CD4-positive, alpha-beta memory T cell (primary cell): ENCODE data around the gene DLD. TPM values are rescaled to one million over a fixed set of nuclear protein-coding genes. Genes with fewer than 3 reads are reported as not detected.
A peak's percentile ranks its signal among the peaks of the same experiment; 100 is the strongest.

Experiments used
- CTCF ChIA-PET: fragments of 350-600 bp; sonication (Branson Sonifier 250); formaldehyde crosslinking; loops from one replicate; lab custom pipeline; 2021; ENCODE audit warnings: inconsistent platforms; ENCODE audit not compliant: partially characterized antibody; lab: Charles Lee
- POLR2A ChIA-PET: fragments of 350-600 bp; sonication (Branson Sonifier 250); formaldehyde crosslinking; loops from one replicate; lab custom pipeline; 2021; ENCODE audit not compliant: partially characterized antibody; lab: Charles Lee
- DNase-seq, 5 donors: peaks; one replicate each; pipeline versions ENCODE4 v3.0.0 to v3.0.0-alpha.2; 2020 to 2022; ENCODE audit warnings: mixed read lengths in 1 of 5
- H3K27ac ChIP-seq: one replicate; pipeline ENCODE4 v1.7.0; 2013; ENCODE audit warnings: low read depth, low read length
- H3K27me3 ChIP-seq: 2 replicates; pipeline ENCODE4 v1.7.0; 2013; ENCODE audit warnings: mild to moderate bottlenecking, low read length, moderate library complexity; ENCODE audit not compliant: insufficient read depth
- H3K36me3 ChIP-seq: 2 replicates; pipeline ENCODE4 v1.7.0; 2013; ENCODE audit warnings: mild to moderate bottlenecking, low read length, moderate library complexity; ENCODE audit not compliant: insufficient read depth
- H3K4me1 ChIP-seq: 2 replicates; pipeline ENCODE4 v1.7.0; 2013; ENCODE audit warnings: mild to moderate bottlenecking, low read length, moderate library complexity; ENCODE audit not compliant: insufficient read depth
- H3K4me3 ChIP-seq, 2 donors: one replicate each; pipeline ENCODE4 v1.7.0; 2013; ENCODE audit warnings: low read length in 2 of 2, mild to moderate bottlenecking in 1 of 2
- H3K9me3 ChIP-seq, 2 donors: one replicate each; pipeline ENCODE4 v1.7.0; 2013; ENCODE audit warnings: low read length in 2 of 2, control low read depth in 1 of 2; ENCODE audit not compliant: control insufficient read depth in 1 of 2
- H3K27ac Mint-ChIP-seq, 7 donors: one replicate each; pipeline ENCODE4 v1.8.0; 2020 to 2021; ENCODE audit warnings: mixed read lengths in 7 of 7, mild to moderate bottlenecking in 6 of 7, inconsistent platforms in 3 of 7, moderate library complexity in 3 of 7
- H3K27me3 Mint-ChIP-seq, 2 donors: one replicate each; pipeline ENCODE4 v1.8.0; 2020 to 2021; ENCODE audit warnings: mixed read lengths in 2 of 2
- H3K36me3 Mint-ChIP-seq, 2 donors: one replicate each; pipeline ENCODE4 v1.8.0; 2020 to 2021; ENCODE audit warnings: mixed read lengths in 2 of 2, inconsistent platforms in 1 of 2, mild to moderate bottlenecking in 1 of 2
- H3K4me1 Mint-ChIP-seq, 4 donors: one replicate each; pipeline ENCODE4 v1.8.0; 2020 to 2021; ENCODE audit warnings: mixed read lengths in 4 of 4, mild to moderate bottlenecking in 1 of 4
- H3K4me3 Mint-ChIP-seq, 8 donors: one replicate each; pipeline ENCODE4 v1.8.0; 2020 to 2021; ENCODE audit warnings: mixed read lengths in 8 of 8, mild to moderate bottlenecking in 7 of 8, moderate library complexity in 6 of 8, inconsistent platforms in 3 of 8
- H3K9me3 Mint-ChIP-seq, 8 donors: one replicate each; pipeline ENCODE4 v1.8.0; 2020 to 2021; ENCODE audit warnings: mixed read lengths in 8 of 8, mild to moderate bottlenecking in 5 of 8, inconsistent platforms in 3 of 8, moderate library complexity in 1 of 8
- intact Hi-C: fragments of 100-400 bp; cut with micrococcal nuclease; formaldehyde crosslinking; loops from one replicate; pipeline ENCODE4 v1.15.1; 2023
- polyA plus RNA-seq, 2 donors: library from polyadenylated mRNA; unstranded; fragments of 300-500 nt; fragmentation: Illumina TruSeq; gene quantifications; one replicate each; pipeline ENCODE4 v1.2.3, GENCODE V29; 2021
- total RNA-seq, 2 experiments: library from RNA; stranded (reverse); gene quantifications; one replicate each; pipeline ENCODE4 v1.2.3, GENCODE V29; 2021

DLD gene
- total and polyA plus RNA-seq, 4 experiments from 2014 or later = 42.1 to 75.9 (median 54.5) TPM

DNA sequence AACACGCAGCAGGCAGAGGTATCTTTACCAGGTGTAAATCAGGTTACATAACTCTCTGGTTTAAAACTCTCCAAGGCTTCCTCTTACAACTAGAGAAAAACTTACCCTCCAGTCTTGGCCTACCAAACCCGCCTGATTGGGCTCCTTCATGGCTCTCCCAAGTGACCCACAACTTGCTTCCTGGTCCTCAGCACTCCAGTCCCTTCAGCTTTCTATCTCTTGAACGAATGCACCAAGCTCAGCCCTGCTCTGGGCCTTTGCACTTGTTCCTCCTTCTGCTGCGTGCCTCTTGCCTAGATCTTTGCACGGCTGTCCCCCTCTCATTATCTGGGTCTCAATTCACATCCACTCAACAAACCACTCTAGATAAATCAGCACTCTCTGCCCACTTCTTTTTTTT, 32.7 kb upstream of the DLD start:
- Histone ChIP-seq H3K9me3 (no peaks in the 10 kb centered on the region), H3K4me1 (peaks cover 71% of the 10 kb centered on the region), H3K27me3 (no peaks in the 10 kb centered on the region), H3K4me3 (peak overlapping the region in 1 of 2 donors; percentile 16), H3K27ac (peak overlapping the region; percentile 48), H3K36me3 (no peaks in the 10 kb centered on the region)
- POLR2A ChIA-PET = interaction anchor here (1.0 to 6.4 kb wide), 10 partner anchors 9 to 115 kb away, joined by 3 to 118 read pairs (median 14); partner anchors contain the start of gene CBLL1
- Mint-ChIP-seq H3K4me3 (peak overlapping the region in 7 of 8 donors; percentile 50 to 73 (median 63)), H3K27me3 (no peaks in the 10 kb centered on the region), H3K9me3 (peaks cover 0 to 2% (median 0%) of the 10 kb centered on the region in 8 donors), H3K4me1 (peaks cover 47 to 82% (median 70%) of the 10 kb centered on the region in 4 donors), H3K36me3 (no peaks in the 10 kb centered on the region), H3K27ac (peak overlapping the region; percentile 84 to 94 (median 92))
- CTCF ChIA-PET = interaction anchor here (0.9 to 5.5 kb wide), 5 partner anchors 9 to 115 kb away, joined by 3 to 33 read pairs (median 15); partner anchors contain the start of gene CBLL1
- intact Hi-C loops = no loop called here
- no peak for DNase-seq

DNA sequence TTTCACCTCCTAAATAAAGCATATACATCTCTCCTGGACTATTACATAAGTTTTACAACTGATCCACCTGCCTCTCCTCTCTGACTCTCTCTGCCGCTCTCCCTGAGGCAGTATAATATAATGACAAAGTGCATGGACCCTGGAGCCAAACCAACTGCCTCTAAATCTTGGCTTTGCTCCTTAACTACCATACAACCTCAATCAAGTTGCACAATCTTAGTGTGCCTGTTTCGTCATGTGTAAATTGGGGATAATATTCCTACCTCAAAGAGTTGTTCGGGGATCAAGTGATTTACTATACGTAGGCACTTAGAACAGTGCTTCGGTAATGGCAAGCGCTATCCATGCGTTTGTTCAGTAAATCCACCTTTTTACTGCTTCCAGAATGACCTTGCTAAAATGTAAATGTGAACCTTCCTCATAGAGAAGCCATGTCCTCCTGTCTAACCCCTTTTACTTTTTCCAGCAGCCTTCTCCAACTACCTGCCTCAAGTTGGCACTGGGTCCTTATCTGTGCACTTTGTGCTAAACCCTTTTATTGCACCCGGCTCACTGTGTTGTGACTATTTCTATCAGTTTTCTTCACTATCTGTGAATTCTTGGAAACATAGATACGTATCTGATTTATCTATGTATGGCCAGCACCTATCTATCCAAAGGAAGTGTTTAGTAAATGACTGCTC, 30.6 kb upstream of the DLD start:
- Mint-ChIP-seq H3K27me3 (no peaks in the 10 kb centered on the region), H3K4me3 (peak overlapping the region in 2 of 8 donors; percentile 5 to 34), H3K4me1 (peaks cover 38 to 81% (median 67%) of the 10 kb centered on the region in 4 donors), H3K9me3 (peaks cover 0 to 4% (median 0%) of the 10 kb centered on the region in 8 donors), H3K27ac (peak overlapping the region in 3 of 7 donors; percentile 44 to 65 (median 62)), H3K36me3 (peaks cover 0 to 6% of the 10 kb centered on the region in 2 donors)
- POLR2A ChIA-PET = interaction anchor here (3.0 to 4.7 kb wide), 2 partner anchors 7 to 117 kb away, joined by 13 to 49 read pairs; partner anchors contain the start of gene CBLL1
- H3K4me1 ChIP-seq = peaks cover 59% of the 10 kb centered on the region
- no peak overlapping the region for H3K27ac ChIP-seq
- no peaks in the 10 kb centered on the region for H3K27me3 ChIP-seq
- DNase-seq = no peak
- no peak overlapping the region for H3K4me3 ChIP-seq
- H3K36me3 ChIP-seq = no peaks in the 10 kb centered on the region
- H3K9me3 ChIP-seq = no peaks in the 10 kb centered on the region
- intact Hi-C loops = no loop called here
- CTCF ChIA-PET = interaction anchor here (1.5 to 5.5 kb wide), 3 partner anchors 10 to 117 kb away, joined by 4 to 33 read pairs (median 8); partner anchors contain the start of gene CBLL1

DNA sequence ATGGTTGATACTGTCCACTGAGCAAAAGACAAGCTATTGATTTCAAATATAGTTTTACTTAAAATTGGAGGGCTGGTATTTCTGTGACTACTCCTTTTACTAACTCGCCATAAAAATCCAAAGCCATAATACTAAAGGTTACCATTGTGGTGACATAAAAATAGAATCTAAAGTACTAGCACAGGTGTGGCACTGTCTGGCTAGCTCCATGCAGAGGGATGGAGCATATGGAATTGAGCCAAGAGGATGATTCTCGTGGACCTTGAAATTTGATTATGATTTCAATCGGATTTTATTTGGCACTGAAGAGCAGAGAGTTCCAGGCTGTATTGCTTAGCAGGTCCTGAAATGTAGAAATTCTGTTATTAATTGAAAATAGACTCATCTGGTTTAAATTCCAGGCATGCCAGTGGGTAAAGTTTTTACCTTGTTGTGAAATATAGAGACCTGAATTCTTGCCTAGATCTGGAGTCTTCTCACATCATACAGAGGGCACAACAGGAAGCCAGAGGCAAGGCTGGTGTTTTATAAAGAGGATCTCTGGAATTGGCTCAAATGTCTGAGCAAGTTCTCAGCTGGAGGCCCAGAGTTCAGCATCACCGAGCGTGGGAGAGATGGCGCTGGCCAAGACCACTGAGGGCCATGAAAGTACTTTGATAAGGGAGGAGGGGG, 29.9 kb upstream of the DLD start:
- peaks cover 41 to 79% (median 65%) of the 10 kb centered on the region in 4 donors for H3K4me1 Mint-ChIP-seq
- CTCF ChIA-PET = interaction anchor here (1.2 to 5.5 kb wide), 5 partner anchors 9 to 128 kb away, joined by 3 to 33 read pairs (median 7); partner anchors contain the start of gene CBLL1
- peak overlapping the region in 4 of 7 donors; percentile 37 to 87 (median 76) for H3K27ac Mint-ChIP-seq
- H3K36me3 Mint-ChIP-seq = peaks cover 0 to 6% of the 10 kb centered on the region in 2 donors
- H3K4me3 ChIP-seq = no peak overlapping the region
- peak overlapping the region in 3 of 8 donors; percentile 45 to 53 (median 52) for H3K4me3 Mint-ChIP-seq
- no peaks in the 10 kb centered on the region for H3K36me3 ChIP-seq
- H3K27me3 Mint-ChIP-seq = no peaks in the 10 kb centered on the region
- no peak for DNase-seq
- intact Hi-C loops = no loop called here
- peaks cover 59% of the 10 kb centered on the region for H3K4me1 ChIP-seq
- no peaks in the 10 kb centered on the region for H3K9me3 ChIP-seq
- peaks cover 0 to 4% (median 0%) of the 10 kb centered on the region in 8 donors for H3K9me3 Mint-ChIP-seq
- no peak overlapping the region for H3K27ac ChIP-seq
- POLR2A ChIA-PET = interaction anchor here (0.8 to 3.0 kb wide), 3 partner anchors 9 to 117 kb away, joined by 3 to 13 read pairs (median 5); partner anchors contain the start of gene CBLL1
- H3K27me3 ChIP-seq = no peaks in the 10 kb centered on the region

DNA sequence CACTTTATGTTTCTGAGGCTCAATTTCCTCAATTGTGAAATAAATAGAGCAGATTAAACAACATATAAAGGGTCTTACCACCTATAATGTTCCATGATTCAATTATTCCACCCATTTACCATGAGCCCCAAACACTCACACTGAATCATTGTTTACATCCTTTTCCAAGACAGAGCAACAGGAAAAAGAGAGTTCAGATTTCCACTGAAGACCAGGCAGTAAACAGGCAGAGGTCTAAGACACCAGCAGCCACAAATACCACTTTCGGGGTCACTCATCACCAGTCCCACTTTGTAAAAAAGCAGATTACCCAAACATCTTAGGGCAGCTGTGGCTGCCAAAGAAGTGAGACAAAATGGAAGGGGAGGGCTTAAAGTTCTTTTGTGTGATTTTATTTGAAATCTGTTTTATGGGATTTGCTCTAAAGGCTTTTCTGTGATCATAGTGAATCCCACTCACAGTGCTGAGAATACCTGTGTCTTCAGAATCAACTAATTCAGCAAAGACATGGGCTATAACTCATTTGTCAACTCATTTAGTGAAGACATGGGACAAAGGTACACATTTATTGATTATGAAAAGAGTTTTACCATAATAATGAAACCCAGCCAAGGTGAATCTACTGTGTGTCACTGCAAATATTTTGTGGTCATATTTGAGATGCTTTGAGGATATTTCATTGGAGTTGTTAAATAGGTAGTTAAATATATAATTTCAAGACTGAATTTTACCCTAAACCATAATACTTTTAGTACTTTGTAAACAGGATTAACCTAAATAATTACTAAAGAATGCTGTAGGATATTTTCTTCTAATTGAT, 24.8 kb upstream of the DLD start:
- peaks cover 23 to 45% (median 36%) of the 10 kb centered on the region in 4 donors for H3K4me1 Mint-ChIP-seq

DNA sequence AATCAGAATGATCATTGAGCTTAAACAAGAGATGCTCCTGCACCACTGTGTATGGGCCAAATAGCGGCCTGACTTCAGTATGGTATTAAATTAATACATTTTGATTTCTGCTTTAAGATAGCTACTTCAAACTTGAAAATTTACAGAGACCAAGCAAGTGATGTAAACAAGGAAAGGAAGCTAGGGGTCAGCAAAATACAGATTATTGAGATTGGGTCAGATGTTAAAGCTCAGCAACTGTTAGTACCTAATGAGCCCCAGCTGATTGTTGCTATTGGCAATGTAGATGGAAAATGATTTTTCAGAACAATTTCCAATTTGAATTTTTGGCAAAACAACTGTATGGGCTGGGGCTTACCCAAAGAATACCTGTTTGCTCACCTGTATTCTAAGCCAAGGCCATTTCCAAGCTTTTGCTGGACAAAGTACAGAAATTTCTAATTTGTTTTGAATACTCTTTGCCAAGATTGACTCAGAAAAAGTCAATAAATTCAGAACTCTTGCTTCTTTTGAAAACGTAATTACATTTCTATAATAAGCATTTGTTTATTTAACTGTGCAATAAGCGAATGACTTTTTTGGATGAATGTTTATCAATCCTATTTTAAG, 23.0 kb upstream of the DLD start:
- DNase-seq = no peak
- Mint-ChIP-seq H3K36me3 (peaks cover 0 to 6% of the 10 kb centered on the region in 2 donors), H3K27ac (no peak overlapping the region), H3K4me3 (no peak overlapping the region), H3K9me3 (peaks cover 0 to 4% (median 0%) of the 10 kb centered on the region in 8 donors), H3K27me3 (no peaks in the 10 kb centered on the region), H3K4me1 (peaks cover 26 to 54% (median 44%) of the 10 kb centered on the region in 4 donors)
- ChIA-PET CTCF (interaction anchor here (0.8 to 3.2 kb wide), 8 partner anchors 8 to 124 kb away, joined by 3 to 35 read pairs (median 4); partner anchors contain the start of gene CBLL1), POLR2A (interaction anchor here (0.9 to 5.0 kb wide), 7 partner anchors 10 to 124 kb away, joined by 3 to 49 read pairs (median 9); partner anchors contain the start of gene CBLL1)
- no peaks in the 10 kb centered on the region for H3K36me3 ChIP-seq
- no peak overlapping the region for H3K4me3 ChIP-seq
- H3K27ac ChIP-seq = no peak overlapping the region
- no peaks in the 10 kb centered on the region for H3K9me3 ChIP-seq
- no peaks in the 10 kb centered on the region for H3K27me3 ChIP-seq
- intact Hi-C loops = no loop called here
- H3K4me1 ChIP-seq = peaks cover 43% of the 10 kb centered on the region

More for the DNA sequence above, 24.8 kb upstream of the DLD start:
- H3K4me3 ChIP-seq = no peak overlapping the region
- no peaks in the 10 kb centered on the region for H3K36me3 ChIP-seq
- no peak for DNase-seq
- ChIA-PET CTCF (interaction anchor here (0.7 to 3.2 kb wide), 3 partner anchors 9 to 123 kb away, joined by 3 to 15 read pairs (median 4); partner anchors contain the start of gene CBLL1), POLR2A (interaction anchor here (0.6 to 5.0 kb wide), 5 partner anchors 8 to 1745 kb away, joined by 3 to 49 read pairs (median 9); no protein-coding TSS in a partner anchor)
- H3K4me1 ChIP-seq = peaks cover 35% of the 10 kb centered on the region
- no peaks in the 10 kb centered on the region for H3K9me3 ChIP-seq
- peak overlapping the region; percentile 22 to 91 (median 87) for H3K27ac Mint-ChIP-seq
- peak overlapping the region in 6 of 8 donors; percentile 22 to 71 (median 64) for H3K4me3 Mint-ChIP-seq
- H3K27me3 ChIP-seq = no peaks in the 10 kb centered on the region
- peaks cover 0 to 6% of the 10 kb centered on the region in 2 donors for H3K36me3 Mint-ChIP-seq
- peaks cover 0 to 4% (median 0%) of the 10 kb centered on the region in 8 donors for H3K9me3 Mint-ChIP-seq
- H3K27ac ChIP-seq = no peak overlapping the region
- intact Hi-C loops = no loop called here
- no peaks in the 10 kb centered on the region for H3K27me3 Mint-ChIP-seq
